KOPT-K1 (cell line): ENCODE results near the gene STMN1.

ENCODE experiments used
- H3K27ac ChIP-seq: fragments of 200-600 bp; sonication (generic); 2 replicates; pipeline ENCODE4 v1.5.1; 2016; ENCODE audit warnings: antibody characterized with exemption, mild to moderate bottlenecking, low read depth, low read length; ENCODE audit not compliant: poor library complexity, severe bottlenecking
- H3K36me3 ChIP-seq: fragments of 200-600 bp; sonication (generic); 2 replicates; pipeline ENCODE4 v1.5.1; 2017; ENCODE audit warnings: antibody characterized with exemption, mild to moderate bottlenecking, low read length, moderate library complexity; ENCODE audit not compliant: insufficient read depth
- H3K9me3 ChIP-seq: fragments of 200-600 bp; sonication (generic); 2 replicates; pipeline ENCODE4 v1.5.1; 2017; ENCODE audit warnings: antibody characterized with exemption, low read length, mild to moderate bottlenecking; ENCODE audit not compliant: insufficient read depth, poor library complexity, severe bottlenecking

The STMN1 gene

DNA sequence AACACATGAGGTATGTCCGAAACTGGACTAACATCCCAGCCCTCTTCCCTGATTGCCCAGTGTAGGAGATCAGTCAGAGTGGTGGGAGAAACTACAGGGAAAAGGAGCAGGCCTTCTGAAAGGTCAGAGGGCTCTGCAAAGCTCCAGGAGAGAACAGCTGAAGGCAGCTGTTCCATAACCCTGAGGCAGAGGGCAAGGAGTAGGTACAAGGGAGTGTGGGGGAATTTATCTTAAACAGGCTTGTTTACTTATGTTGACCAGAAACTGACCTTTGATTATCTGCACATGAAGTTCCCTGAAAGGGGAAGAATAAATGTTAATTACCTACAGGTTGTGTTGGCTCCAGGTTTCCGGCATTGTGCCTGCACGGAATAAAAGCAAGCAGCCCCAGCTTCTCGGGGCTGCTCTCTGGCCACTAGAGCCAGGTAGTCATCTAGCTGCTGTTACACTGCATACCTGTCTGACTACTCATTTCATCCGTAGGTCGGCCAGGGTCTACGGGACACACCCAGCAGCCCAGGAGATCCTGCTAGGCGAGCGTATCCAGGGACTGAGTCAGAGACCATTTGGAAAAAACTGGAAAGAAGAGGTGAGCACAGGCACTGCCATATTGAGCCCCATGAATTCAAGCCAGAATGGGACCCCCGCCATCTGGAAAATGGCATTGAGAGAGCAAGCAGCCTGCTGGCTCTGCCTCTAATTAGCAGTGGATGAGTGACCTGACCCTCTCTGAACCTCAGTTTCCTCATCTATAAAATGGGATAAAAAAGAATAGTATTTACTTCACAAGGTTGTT, 15.8 kb downstream of the STMN1 start:
- Histone ChIP-seq H3K36me3 (peaks cover 45% of the 10 kb centered on the region), H3K9me3 (no peaks in the 10 kb centered on the region), H3K27ac (no peak overlapping the region)

DNA sequence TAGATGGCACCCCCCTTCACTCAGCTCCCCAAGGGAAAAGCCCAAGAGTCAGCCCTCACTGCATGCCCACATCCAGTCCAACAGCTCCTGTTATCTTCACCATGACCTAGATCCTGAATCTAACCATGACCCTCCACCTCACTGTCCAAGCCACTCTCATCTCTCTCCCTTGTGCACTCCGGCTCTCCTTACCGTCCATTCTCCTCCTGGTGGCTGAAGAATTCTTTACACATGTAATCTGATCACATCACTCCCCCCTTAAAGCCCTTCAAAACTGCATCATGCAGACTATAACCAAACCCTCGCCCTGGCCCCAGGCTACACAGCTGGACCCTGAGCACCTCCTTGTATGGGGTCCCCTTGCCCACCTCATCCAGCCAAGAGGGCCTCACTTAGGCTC, 16.7 kb downstream of the STMN1 start:
- Histone ChIP-seq H3K9me3 (no peaks in the 10 kb centered on the region), H3K27ac (no peak overlapping the region), H3K36me3 (peaks cover 35% of the 10 kb centered on the region)

DNA sequence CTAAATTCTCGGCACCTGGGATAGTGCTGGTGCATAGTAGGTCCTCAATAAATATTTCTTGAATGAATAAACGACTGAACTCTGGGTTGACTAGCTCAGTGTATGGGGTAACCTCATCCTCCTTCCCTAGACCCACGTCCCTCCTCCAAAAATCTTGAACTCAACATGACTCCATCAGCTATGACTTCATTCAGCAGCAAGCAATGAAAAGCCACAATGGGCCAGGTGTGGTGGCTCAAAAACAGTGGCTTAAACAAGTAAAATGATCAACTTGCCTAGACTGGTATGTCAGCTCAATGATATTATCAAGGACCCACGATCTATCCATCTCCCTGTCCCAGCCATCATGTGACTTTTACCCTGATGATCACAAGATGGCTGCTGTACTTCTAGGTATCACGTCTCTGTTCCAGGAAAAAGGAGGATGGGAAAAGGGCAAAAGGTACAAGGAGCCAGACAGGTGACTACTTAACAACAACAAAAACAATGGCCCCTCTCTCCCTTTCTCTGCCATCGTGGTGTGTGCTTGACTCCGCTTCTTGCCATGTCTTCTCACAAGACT, 17.7 kb downstream of the STMN1 start:
- Histone ChIP-seq H3K9me3 (no peaks in the 10 kb centered on the region), H3K36me3 (peaks cover 26% of the 10 kb centered on the region), H3K27ac (no peak overlapping the region)

DNA sequence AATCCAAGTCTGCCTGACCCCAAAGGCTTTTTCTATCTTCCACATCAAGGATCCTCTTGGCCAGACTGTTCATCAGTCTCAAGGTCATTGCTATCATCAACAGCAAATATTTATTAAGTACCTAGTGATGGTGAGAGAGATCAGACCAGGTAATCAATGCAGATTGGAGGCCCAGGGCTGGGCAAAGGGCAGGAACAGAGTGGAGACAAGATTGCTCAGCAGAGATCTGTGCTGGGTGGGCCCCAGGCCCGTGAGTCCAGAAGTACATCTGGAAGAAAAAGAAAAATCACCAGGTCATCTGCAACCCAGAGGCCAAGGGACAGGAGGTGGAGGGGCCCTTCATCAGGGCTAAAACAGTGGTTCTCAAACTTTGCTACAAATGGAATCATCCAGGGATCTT, 20.6 kb downstream of the STMN1 start:
- no peaks in the 10 kb centered on the region for H3K9me3 ChIP-seq
- H3K36me3 ChIP-seq: peaks cover 16% of the 10 kb centered on the region; the same call in 1 of the 2 replicates
- H3K27ac ChIP-seq: no peak overlapping the region

DNA sequence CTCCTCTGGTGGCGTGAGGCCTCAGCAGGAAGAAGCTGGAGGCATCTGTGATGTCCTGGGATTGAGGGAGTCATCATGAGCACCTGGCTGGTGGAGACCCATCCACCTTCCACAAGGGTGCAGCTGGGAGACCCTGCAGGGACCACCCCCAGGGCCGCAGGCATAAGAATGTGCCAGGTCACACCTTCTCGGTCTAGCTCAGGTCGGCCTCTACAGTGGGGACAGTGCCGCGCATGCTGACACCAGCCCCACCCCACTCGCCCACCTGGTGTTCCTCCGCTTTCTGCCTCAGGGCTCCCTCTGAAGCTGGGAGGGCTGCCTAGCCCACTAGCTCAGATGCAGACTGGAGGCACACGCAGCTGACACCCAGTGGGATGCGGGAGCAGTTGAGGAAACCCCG, 25.0 kb downstream of the STMN1 start:
- Histone ChIP-seq H3K27ac (no peak overlapping the region), H3K9me3 (no peaks in the 10 kb centered on the region), H3K36me3 (no peaks in the 10 kb centered on the region)

DNA sequence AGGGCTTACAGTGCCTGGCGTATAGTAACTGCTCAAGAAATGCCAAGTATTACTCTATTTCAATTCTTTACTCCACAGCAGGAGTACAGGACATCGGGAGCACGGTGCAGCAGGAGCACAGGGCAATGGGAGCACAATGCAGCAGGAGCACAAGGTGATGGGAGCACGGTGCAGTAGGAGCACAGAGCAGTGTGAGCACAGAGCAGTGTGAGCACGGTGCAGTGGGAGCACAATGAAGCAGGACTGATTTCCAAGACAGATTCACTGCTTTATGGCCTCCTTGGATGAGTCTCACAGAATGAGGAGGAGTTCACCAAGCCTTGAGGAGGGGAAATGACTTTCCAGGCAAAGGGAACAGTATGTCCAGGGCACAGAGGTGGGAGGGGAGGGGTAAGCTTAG, 25.7 kb downstream of the STMN1 start:
- Histone ChIP-seq H3K9me3 (no peaks in the 10 kb centered on the region), H3K36me3 (no peaks in the 10 kb centered on the region), H3K27ac (no peak overlapping the region)

DNA sequence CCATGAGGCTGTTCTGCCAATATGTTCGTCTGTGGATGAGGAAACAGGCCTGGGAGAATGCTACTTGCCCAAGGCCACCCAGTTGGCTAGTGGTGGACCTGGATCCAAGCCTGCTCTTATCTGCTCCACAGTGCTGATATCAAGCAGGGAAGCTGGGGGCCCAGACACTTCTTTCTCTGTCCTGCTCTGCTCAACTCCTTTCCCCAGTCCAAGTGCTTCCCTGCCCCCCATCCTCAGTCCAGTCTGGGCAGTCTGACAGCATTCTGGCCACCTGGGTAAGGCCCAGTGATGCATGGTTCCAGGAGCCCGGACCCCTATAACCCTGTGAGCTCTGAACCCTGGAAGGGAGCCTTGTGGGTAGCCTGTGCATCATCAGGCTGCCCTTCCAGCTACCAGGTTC, 26.5 kb downstream of the STMN1 start:
- Histone ChIP-seq H3K27ac (no peak overlapping the region), H3K9me3 (no peaks in the 10 kb centered on the region), H3K36me3 (no peaks in the 10 kb centered on the region)

DNA sequence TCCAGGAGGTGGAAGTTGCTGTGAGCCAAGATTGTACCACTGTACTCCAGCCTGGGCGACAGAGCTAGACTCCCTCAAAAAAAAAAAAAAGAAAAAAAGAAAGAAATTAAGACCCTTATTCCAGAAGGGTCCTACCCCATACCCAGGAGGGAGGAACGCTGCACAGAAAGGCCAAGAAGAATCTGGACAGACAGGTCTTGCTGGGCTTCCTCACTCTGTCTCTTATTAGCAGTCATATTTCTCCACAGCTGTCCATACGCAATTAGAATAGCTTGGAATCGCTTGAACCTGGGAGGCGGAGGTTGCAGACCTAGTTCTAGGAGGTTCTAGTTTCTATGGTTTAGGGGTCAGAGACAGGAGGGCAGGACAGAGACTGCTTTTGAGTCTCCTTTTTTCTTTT, 27.5 kb downstream of the STMN1 start:
- H3K9me3 ChIP-seq: no peaks in the 10 kb centered on the region
- no peak overlapping the region for H3K27ac ChIP-seq
- H3K36me3 ChIP-seq: no peaks in the 10 kb centered on the region

DNA sequence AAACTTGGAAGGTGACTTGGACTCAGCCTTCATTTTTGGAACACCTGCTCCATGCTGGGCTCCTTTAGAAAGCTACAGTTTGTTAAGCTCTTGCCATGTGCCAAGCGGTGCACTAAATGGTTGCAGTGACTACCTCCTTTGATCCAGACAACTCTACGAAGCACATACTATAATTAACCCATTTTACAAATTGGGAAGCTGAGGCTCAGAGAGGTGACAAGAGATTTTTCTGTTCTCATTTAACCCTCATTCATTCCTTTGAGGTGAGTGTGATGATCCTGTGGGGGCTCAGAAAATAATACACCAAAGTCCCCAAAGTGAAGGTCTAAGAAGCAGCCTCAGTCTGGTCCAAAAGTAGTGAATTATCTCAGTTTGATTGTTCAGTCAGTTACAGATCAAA, 29.1 kb downstream of the STMN1 start:
- H3K27ac ChIP-seq: no peak overlapping the region
- no peaks in the 10 kb centered on the region for H3K9me3 ChIP-seq
- no peaks in the 10 kb centered on the region for H3K36me3 ChIP-seq

DNA sequence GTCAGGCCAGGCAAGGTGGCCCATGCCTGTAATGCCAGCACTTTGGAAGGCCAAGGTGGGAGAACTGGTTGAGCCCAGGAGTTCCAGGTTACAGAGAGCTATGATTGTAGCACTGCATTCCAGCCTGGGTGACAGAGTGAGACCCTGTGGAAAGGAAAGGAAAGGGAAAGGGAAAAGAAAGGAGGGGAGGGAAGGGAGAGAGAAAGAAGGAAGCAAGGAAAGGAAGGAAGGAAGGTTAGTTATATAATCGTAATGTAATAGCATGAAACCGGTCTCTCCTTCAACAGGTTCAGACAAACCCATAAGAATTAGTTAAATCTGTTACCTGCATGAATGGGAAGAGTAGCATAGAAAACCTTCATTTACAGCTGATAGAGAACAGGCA, 29.5 kb downstream of the STMN1 start:
- H3K9me3 ChIP-seq: no peaks in the 10 kb centered on the region
- H3K36me3 ChIP-seq: no peaks in the 10 kb centered on the region
- no peak overlapping the region for H3K27ac ChIP-seq

DNA sequence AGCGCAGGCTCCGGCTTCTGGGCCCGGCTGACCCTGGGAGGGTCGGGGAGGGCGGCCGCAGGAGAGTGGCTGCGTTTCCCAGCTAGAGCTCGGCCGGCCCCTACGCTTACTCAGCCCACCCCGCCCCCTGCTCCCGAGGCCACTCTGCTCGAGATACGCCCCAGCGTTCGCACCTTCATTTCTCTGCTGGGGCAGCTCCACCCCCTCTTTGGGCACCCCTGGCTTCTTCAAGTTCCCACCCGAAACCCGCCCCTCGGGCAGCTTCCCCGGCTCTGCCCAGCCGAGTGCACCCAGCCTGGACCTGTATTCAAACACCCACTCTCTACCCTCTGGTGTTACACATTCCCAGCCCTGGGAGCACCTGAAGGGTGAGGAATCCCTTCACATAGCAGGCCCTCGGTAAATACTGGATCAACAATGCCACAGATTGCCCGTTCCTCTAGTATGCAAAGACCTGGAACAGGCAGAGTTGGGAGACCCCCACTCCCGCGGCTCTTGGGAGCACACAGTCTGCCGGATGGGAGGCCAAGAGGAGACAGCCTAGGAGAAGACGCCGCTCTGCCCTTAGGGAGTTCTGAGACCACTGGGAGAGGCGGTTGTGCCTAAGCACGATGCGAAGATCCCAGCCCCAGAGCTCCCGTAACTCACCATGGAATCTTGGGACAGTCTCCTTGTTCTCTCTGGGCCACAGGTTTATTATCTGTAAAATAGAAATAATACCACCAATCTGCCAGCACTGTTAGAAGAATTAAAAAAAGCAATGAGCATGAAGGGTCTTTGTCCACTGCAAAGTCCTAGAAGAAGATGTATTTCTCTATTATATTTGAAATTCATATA, 30.1 kb downstream of the STMN1 start:
- Histone ChIP-seq H3K36me3 (no peaks in the 10 kb centered on the region), H3K27ac (no peak overlapping the region), H3K9me3 (no peaks in the 10 kb centered on the region)

DNA sequence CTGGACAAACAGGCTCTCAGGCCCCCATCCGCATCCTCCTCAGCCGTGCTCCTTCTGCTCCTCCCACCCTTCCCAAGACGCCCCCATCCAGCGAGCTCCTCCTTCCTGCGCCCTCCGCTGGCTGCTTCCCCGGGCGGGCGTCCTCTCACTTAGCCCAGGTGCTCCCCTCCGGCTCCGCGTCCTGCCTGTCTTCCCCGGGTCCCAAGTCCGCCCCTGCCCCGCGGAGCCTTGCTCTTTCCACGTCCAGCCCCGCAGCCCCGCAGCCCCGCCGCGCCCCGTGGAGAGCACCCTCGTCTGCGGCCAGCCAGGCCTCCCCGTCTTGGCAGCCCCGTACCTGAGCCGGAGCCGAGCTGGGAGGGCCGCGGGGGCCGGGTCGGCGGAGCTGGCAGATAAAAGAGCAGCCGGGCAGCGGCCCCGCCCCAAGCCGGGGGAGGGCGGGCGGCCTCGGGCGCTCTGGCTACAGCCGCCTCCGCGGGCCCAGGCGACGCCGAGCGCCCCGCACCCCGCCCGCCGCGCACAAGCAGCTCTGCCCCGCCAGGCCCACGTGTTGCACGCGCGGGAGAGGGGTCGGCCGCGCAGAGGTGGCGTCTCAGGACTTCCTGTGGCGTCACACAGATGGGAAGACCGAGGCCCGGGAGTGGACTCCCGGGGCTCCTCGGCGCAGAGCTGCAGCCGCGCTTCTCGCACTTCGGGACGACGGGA, 30.9 kb downstream of the STMN1 start, which contains the start of gene PAQR7:
TSS of gene PAQR7 (minus strand) at position 555 of the 702 bp plus-strand sequence. CDS start 11,869 bp downstream, outside the sequence.
- Histone ChIP-seq H3K9me3 (no peaks in the 10 kb centered on the region), H3K36me3 (no peaks in the 10 kb centered on the region), H3K27ac (no peak within 1 kb of the TSS)

DNA sequence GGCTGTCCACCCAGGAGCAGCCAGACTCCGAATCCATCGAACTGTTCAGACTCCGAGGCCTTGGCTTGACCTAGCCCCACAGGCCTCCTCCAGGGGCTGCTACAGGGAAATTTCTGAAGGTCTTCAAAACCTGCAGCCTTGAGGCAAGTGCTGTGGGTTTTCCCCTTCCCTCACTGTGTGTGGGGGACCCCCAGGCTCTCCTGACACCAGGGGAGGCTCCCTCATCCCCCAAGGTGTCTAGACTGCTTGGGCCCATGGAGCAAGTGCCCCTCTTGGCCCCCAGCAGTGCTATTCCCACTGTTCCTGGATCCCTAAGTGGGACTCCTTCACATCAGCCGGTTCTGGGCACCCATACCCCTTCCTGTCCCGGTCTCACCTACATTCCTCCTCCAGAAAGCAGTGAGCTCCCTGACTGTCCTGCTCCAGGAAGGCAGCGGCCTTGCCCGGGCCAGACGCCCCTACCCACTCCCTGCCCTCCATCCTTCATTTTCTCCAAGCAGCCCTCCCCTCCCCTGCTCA, 31.5 kb downstream of the STMN1 start:
- no peaks in the 10 kb centered on the region for H3K36me3 ChIP-seq
- no peaks in the 10 kb centered on the region for H3K9me3 ChIP-seq
- H3K27ac ChIP-seq: no peak overlapping the region

DNA sequence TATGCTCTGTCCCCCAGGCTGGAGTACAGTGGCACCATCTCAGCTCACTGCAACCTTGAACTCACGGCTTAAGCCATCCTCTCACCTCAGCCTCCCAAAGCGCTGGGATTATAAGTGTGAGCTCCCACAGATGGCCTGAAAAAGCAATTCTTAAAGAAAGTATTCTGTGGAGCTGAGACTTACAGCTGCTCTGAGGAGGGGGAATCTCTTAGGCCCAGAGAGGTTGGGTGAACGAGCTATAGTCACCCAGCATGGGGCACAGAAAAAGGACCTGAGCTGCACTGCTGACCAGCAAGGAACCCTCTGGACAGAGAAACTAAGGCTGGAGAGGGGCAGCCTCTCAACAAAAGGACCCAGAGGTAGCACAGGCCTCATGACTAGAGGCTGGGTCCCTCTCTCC, 32.0 kb downstream of the STMN1 start:
- no peaks in the 10 kb centered on the region for H3K36me3 ChIP-seq
- no peaks in the 10 kb centered on the region for H3K9me3 ChIP-seq
- H3K27ac ChIP-seq: no peak overlapping the region

DNA sequence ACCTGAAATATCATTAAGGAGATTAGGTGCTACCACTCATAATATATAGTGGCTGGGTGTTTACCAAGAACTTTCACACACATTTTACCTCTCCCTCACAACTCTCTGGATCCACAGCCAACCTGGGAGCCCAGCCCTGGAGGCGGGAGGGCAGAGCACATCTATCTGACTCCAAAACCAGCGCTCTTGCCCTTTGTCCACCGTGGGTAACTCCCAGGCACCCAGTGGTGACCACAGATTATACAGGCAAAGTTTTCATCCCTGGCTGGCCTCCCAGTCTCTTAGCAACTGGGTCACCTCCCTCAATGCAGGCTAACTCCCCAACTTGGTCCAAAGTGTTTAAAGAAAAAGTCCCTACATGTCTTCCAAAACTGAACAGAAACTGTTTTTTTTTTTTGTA, 33.1 kb downstream of the STMN1 start:
- H3K9me3 ChIP-seq: no peaks in the 10 kb centered on the region
- H3K27ac ChIP-seq: no peak overlapping the region
- no peaks in the 10 kb centered on the region for H3K36me3 ChIP-seq
